ENCODE results near the gene KCNK2.

The KCNK2 gene

DNA sequence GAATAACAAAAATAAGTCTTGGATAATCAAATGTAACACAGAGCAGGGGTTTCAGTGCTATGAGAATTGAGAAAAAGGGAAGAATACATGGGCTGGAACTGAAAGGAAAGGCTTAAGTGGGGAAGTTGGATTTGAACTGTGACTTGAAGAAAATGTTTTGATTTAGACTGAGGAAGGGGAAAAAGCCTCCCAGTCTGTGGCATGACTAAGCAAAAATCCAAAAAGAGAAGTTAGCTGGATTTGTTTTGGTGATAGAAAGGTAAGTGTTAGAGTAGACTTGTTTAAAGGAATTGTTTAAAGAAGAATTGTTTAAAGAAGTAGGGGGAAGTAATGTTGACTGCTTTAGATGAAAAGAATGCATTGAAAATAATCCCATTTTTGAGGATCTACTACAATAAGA, 46.0 kb downstream of the KCNK2 start:
- TF ChIP-seq TAF1 (IDR thresholded peaks at IDR 0.05; ENCODE audit: borderline replicate concordance, insufficient read depth, low read length): no peak
- no peak for TF ChIP-seq FOXP2 (optimal IDR thresholded peaks at IDR 0.05; ENCODE audit: borderline replicate concordance, extremely low read depth, extremely low read length, insufficient read depth)

DNA sequence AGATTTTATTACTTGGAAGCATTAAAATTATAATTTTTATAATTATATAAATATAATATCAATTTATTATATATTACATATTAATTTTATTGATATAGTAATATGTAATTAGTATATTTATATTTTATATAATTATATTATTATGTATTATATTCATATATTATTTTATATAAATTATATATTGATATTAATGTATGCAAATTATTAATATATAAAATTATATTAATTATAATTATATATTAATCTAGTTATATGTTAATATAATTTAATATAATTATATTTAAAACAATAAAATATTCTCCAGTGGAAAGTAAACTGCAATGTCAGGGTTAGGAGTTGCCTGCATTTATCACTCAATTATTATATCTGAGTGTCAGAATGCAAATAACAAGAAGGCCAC, 48.8 kb downstream of the KCNK2 start:
- TF ChIP-seq FOXP2 (optimal IDR thresholded peaks at IDR 0.05; ENCODE audit: borderline replicate concordance, extremely low read depth, extremely low read length, insufficient read depth): no peak
- TF ChIP-seq POLR2AphosphoS5 (IDR thresholded peaks at IDR 0.05; ENCODE audit: low read depth, low read length): no peak
- TF ChIP-seq SIN3A (IDR thresholded peaks at IDR 0.05; ENCODE audit: borderline replicate concordance, insufficient read depth, low read length): no peak
- TF ChIP-seq, protein P1, sequence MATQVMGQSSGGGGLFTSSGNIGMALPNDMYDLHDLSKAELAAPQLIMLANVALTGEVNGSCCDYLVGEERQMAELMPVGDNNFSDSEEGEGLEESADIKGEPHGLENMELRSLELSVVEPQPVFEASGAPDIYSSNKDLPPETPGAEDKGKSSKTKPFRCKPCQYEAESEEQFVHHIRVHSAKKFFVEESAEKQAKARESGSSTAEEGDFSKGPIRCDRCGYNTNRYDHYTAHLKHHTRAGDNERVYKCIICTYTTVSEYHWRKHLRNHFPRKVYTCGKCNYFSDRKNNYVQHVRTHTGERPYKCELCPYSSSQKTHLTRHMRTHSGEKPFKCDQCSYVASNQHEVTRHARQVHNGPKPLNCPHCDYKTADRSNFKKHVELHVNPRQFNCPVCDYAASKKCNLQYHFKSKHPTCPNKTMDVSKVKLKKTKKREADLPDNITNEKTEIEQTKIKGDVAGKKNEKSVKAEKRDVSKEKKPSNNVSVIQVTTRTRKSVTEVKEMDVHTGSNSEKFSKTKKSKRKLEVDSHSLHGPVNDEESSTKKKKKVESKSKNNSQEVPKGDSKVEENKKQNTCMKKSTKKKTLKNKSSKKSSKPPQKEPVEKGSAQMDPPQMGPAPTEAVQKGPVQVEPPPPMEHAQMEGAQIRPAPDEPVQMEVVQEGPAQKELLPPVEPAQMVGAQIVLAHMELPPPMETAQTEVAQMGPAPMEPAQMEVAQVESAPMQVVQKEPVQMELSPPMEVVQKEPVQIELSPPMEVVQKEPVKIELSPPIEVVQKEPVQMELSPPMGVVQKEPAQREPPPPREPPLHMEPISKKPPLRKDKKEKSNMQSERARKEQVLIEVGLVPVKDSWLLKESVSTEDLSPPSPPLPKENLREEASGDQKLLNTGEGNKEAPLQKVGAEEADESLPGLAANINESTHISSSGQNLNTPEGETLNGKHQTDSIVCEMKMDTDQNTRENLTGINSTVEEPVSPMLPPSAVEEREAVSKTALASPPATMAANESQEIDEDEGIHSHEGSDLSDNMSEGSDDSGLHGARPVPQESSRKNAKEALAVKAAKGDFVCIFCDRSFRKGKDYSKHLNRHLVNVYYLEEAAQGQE (IDR thresholded peaks at IDR 0.05; ENCODE audit: insufficient read depth in 1 of 2, low read depth in 2 of 2, low read length in 2 of 2): no peak
- TF ChIP-seq TAF1 (IDR thresholded peaks at IDR 0.05; ENCODE audit: borderline replicate concordance, insufficient read depth, low read length): no peak

DNA sequence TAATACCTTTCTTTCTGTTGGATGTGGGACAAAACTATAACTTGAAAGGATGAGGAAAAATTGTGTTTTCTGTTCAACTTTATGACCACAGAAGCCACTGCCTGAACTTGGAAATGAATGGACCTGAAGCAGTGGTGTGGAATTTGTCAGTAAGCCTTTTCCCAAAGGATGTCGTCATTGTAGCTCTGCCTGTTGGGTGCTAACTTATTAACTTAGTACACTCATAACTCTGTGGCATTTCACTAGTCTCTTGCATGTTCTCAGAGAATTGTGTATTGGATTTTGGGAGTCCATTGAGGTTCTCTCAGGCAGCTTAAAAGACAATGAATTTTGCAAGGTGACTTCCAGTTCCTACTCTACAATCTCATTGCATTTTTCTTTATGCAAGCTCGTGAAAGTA, 49.6 kb downstream of the KCNK2 start:
- TF ChIP-seq SIN3A (IDR thresholded peaks at IDR 0.05; ENCODE audit: borderline replicate concordance, insufficient read depth, low read length) (no peak), TAF1 (IDR thresholded peaks at IDR 0.05; ENCODE audit: borderline replicate concordance, insufficient read depth, low read length) (no peak), POLR2AphosphoS5 (IDR thresholded peaks at IDR 0.05; ENCODE audit: low read depth, low read length) (no peak), FOXP2 (optimal IDR thresholded peaks at IDR 0.05; ENCODE audit: borderline replicate concordance, extremely low read depth, extremely low read length, insufficient read depth) (no peak)
- TF ChIP-seq, protein P1 (IDR thresholded peaks at IDR 0.05; ENCODE audit: insufficient read depth in 1 of 2, low read depth in 2 of 2, low read length in 2 of 2): no peak

DNA sequence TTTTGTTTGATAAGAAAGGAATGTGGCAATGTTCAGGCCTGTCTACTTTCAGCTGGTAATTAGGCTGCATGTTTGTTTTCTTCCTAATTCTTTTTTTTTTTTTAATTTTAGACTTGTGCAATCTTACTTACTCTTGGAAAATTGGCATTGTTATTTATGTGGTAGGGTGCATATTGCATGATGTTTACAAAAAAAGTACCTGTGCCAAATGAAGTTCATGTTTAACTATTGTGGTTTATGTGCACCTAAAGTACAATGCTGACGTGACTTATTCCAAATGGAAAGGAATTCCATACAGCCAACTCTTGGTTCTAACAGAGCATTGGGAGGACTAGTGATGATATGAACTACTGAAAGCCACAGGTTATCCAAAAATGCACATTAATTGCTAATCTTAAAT, 51.0 kb downstream of the KCNK2 start:
- TF ChIP-seq TAF1 (IDR thresholded peaks at IDR 0.05; ENCODE audit: borderline replicate concordance, insufficient read depth, low read length) (no peak), FOXP2 (optimal IDR thresholded peaks at IDR 0.05; ENCODE audit: borderline replicate concordance, extremely low read depth, extremely low read length, insufficient read depth) (no peak), SIN3A (IDR thresholded peaks at IDR 0.05; ENCODE audit: borderline replicate concordance, insufficient read depth, low read length) (no peak), POLR2AphosphoS5 (IDR thresholded peaks at IDR 0.05; ENCODE audit: low read depth, low read length) (no peak)
- TF ChIP-seq, protein P1 (IDR thresholded peaks at IDR 0.05; ENCODE audit: insufficient read depth in 1 of 2, low read depth in 2 of 2, low read length in 2 of 2): no peak

DNA sequence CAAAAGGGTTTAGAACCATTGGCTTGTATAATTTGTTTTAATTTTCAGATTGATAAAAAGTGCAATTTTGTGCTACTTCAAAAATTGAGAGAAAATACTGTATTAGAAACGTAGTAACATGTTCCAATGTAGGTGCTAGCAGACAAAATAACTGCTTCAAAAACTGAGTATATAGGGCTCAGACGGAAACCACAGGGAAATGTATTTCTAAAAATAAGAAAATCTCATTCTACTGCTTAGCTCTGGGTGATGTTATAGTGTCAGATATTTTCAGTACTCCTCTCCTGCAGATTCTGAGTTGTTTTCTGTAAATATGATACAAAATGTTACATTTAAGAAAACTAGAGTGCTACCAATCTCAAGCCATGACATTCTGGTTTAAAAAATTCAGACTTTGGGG, 55.4 kb downstream of the KCNK2 start:
- TF ChIP-seq SIN3A (IDR thresholded peaks at IDR 0.05; ENCODE audit: borderline replicate concordance, insufficient read depth, low read length): no peak
- TF ChIP-seq POLR2AphosphoS5 (IDR thresholded peaks at IDR 0.05; ENCODE audit: low read depth, low read length): no peak
- no peak for TF ChIP-seq TAF1 (IDR thresholded peaks at IDR 0.05; ENCODE audit: borderline replicate concordance, insufficient read depth, low read length)
- TF ChIP-seq, protein P1 (IDR thresholded peaks at IDR 0.05; ENCODE audit: insufficient read depth in 1 of 2, low read depth in 2 of 2, low read length in 2 of 2): no peak
- TF ChIP-seq FOXP2 (optimal IDR thresholded peaks at IDR 0.05; ENCODE audit: borderline replicate concordance, extremely low read depth, extremely low read length, insufficient read depth): no peak
